Naive B cell (primary cell): ENCODE measurements around the gene NPSR1. TPM values are rescaled to one million over a fixed set of nuclear protein-coding genes. Genes with fewer than 3 reads are reported as not detected.

Experiments
- ATAC-seq, 2 donors: fragments of 150-1000 bp; cut with Tn5 transposase; 2 replicates each; pipeline ENCODE4 v1.10.0; 2021; ENCODE audit warnings: low read depth in 2 of 2, mild to moderate bottlenecking in 2 of 2, moderate library complexity in 2 of 2
- DNase-seq: peaks from one replicate; pipeline ENCODE4 v3.0.0; 2022
- H3K27ac Mint-ChIP-seq, 6 donors: one replicate each; pipeline ENCODE4 v1.8.0; 2020 to 2022; ENCODE audit warnings: mild to moderate bottlenecking in 6 of 6, mixed read lengths in 6 of 6, moderate library complexity in 5 of 6, inconsistent platforms in 2 of 6
- H3K27me3 Mint-ChIP-seq, 3 donors: one replicate each; pipeline ENCODE4 v1.8.0; 2021 to 2022; ENCODE audit warnings: mixed read lengths in 3 of 3, mild to moderate bottlenecking in 1 of 3
- H3K36me3 Mint-ChIP-seq, 2 donors: one replicate each; pipeline ENCODE4 v1.8.0; 2020 to 2022; ENCODE audit warnings: mixed read lengths in 2 of 2, inconsistent platforms in 1 of 2, mild to moderate bottlenecking in 1 of 2
- H3K4me1 Mint-ChIP-seq, 3 donors: one replicate each; pipeline ENCODE4 v1.8.0; 2020 to 2022; ENCODE audit warnings: mixed read lengths in 3 of 3, inconsistent platforms in 1 of 3, mild to moderate bottlenecking in 1 of 3, moderate library complexity in 1 of 3
- H3K4me3 Mint-ChIP-seq, 8 donors: one replicate each; pipeline ENCODE4 v1.8.0; 2020 to 2022; ENCODE audit warnings: mild to moderate bottlenecking in 8 of 8, mixed read lengths in 8 of 8, moderate library complexity in 8 of 8, inconsistent platforms in 2 of 8
- H3K9me3 Mint-ChIP-seq, 7 donors: one replicate each; pipeline ENCODE4 v1.8.0; 2020 to 2022; ENCODE audit warnings: mixed read lengths in 7 of 7, mild to moderate bottlenecking in 5 of 7, inconsistent platforms in 2 of 7, moderate library complexity in 1 of 7
- polyA plus RNA-seq, 6 donors: library from polyadenylated mRNA; unstranded; fragments of 300-500 nt; fragmentation: Illumina TruSeq; gene quantifications; one replicate each; pipeline ENCODE4 v1.2.3, GENCODE V29; 2021; ENCODE audit warnings: low read depth in 6 of 6

NPSR1 gene
- polyA plus RNA-seq, 6 donors from 2014 or later, result not detected

DNA sequence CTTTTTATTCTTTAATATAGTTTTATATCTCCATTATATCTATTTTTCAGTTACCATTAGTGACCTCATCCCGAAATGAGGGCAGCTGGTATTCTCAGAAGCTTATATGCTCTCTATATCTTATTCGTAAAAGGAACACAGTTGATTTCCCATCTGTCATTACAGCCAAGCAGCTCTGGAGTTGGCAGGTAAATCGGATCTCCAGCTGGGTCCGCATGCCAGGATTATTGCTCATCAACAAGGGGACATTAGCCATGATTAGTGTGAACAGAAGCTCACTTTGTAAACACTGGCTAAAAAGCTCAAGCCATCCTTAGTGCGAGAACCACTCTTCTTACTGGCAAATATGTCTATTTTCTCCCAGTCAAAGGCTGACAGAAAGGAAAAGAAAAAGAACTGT lies 180.3 kb downstream of the NPSR1 start:
- peaks cover 0 to 11% (median 0%) of the 10 kb centered on the region in 3 donors for H3K27me3 Mint-ChIP-seq
- peaks cover 0 to 9% (median 4%) of the 10 kb centered on the region in 7 donors for H3K9me3 Mint-ChIP-seq
- H3K27ac Mint-ChIP-seq, result no peak overlapping the region
- H3K4me3 Mint-ChIP-seq, result no peak overlapping the region
- DNase-seq, result no peak
- no peak for ATAC-seq
- H3K36me3 Mint-ChIP-seq, result no peaks in the 10 kb centered on the region
- H3K4me1 Mint-ChIP-seq, result no peaks in the 10 kb centered on the region

DNA sequence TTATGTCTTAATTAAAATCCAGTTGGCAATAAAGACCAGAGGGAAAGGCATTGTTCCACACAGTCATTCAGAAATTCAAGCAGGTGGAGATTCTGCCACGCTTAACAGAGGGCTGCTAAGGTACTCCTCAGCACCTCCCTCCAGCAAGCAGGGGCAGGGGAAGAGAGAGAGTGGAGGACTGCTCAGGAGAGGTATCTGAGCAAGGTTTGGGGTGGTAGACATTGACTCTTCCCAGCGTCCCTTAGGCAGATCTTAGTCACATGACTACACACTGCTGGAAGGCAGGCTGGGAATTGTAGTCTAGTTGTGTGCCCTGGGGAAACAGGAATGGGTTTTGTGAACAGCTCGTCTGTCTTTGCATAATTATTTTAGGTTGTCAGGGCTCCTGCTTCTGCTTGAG lies 181.6 kb downstream of the NPSR1 start:
- H3K27me3 Mint-ChIP-seq, result peaks cover 0 to 11% (median 0%) of the 10 kb centered on the region in 3 donors
- H3K9me3 Mint-ChIP-seq, result peaks cover 0 to 17% (median 6%) of the 10 kb centered on the region in 7 donors
- no peak overlapping the region for H3K27ac Mint-ChIP-seq
- no peak overlapping the region for H3K4me3 Mint-ChIP-seq
- peaks cover 0 to 5% of the 10 kb centered on the region in 2 donors for H3K36me3 Mint-ChIP-seq
- DNase-seq, result no peak
- no peaks in the 10 kb centered on the region for H3K4me1 Mint-ChIP-seq
- ATAC-seq, result no peak

DNA sequence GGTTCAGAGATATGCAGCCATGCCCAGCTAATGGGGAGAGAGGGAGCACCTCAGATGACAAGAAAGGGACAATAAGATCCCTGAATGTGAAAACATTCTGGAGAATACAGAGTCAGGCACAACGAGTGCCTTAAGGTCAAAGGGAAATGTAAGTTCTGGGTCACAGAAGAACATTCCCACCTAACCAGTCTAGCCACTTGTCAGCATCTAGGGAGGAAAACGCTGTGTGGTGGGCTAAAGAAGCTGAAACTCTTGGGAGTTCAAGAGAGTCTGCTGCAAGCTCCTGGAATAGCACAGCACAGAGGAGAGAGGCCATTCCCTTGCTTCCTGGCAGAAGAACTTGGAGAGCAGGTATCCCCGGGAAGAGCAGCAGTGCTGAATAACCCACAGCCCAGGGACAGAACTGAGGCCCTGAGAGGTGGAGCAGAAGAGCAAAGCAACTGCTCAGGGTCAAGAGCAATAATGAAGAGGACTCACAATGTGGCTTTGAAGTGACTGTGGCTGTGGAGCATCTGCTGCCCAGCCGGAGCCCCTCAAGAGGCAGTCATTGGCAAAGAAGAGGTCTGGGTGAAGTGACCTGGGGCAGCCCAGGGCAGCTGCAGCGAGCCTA lies 182.3 kb downstream of the NPSR1 start:
- no peak overlapping the region for H3K4me3 Mint-ChIP-seq
- H3K4me1 Mint-ChIP-seq, result no peaks in the 10 kb centered on the region
- peak overlapping the region in 1 of 6 donors; percentile 70 for H3K27ac Mint-ChIP-seq
- peaks cover 0 to 17% (median 5%) of the 10 kb centered on the region in 7 donors for H3K9me3 Mint-ChIP-seq
- no peak for DNase-seq
- peaks cover 0 to 5% of the 10 kb centered on the region in 2 donors for H3K36me3 Mint-ChIP-seq
- peaks cover 0 to 7% (median 4%) of the 10 kb centered on the region in 3 donors for H3K27me3 Mint-ChIP-seq
- ATAC-seq, result no peak

DNA sequence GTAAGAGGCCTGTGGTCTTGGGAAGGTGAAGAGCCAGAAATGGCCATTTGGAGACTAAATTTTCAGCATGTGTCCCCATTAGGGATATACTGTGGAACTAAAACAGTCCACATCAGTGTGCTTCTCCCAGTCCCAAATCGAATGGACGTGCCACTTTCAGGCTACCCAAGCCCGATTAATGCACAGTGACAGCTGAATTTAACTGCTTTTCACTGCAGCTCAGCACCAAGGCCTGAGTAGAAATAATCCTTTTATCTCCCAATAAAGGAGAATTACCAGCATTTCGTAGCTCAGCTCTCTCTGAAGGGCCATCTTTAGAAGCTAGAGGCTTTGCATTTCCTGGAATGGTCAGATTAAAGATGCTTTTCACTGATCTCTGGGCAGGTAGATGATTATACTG lies 183.3 kb downstream of the NPSR1 start:
- no peak overlapping the region for H3K27ac Mint-ChIP-seq
- ATAC-seq, result no peak

DNA sequence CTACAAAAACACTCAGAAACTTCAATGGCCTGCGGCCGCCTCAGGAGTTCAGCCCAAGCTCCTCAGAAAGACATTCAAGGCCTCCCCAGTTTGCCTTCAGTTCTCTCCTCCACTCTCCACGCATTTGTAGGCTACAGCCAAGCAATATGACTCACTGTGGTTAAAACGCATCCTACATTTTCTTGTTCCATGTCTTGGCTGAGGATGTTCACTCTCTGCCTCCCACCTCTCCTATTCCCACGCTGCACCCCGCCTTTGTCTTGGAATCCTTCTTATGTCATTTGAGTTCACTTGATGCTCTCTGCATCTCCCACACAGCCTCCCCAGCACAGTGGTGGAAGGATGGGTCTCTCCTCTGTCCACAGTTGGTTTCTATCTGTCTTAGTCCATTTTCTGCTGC lies 184.8 kb downstream of the NPSR1 start:
- no peaks in the 10 kb centered on the region for H3K4me1 Mint-ChIP-seq
- H3K9me3 Mint-ChIP-seq, result peaks cover 0 to 17% (median 7%) of the 10 kb centered on the region in 7 donors
- DNase-seq (no peak), ATAC-seq (no peak)
- H3K27me3 Mint-ChIP-seq, result peaks cover under 1 to 8% (median 6%) of the 10 kb centered on the region in 3 donors
- H3K4me3 Mint-ChIP-seq, result no peak overlapping the region
- no peak overlapping the region for H3K27ac Mint-ChIP-seq
- peaks cover 0 to 5% of the 10 kb centered on the region in 2 donors for H3K36me3 Mint-ChIP-seq

More for the DNA sequence above, 183.3 kb downstream of the NPSR1 start:
- H3K36me3 Mint-ChIP-seq, result peaks cover 0 to 5% of the 10 kb centered on the region in 2 donors
- H3K27me3 Mint-ChIP-seq, result peaks cover 0 to 8% (median 6%) of the 10 kb centered on the region in 3 donors
- no peak for DNase-seq
- H3K4me1 Mint-ChIP-seq, result no peaks in the 10 kb centered on the region
- H3K4me3 Mint-ChIP-seq, result no peak overlapping the region
- peaks cover 0 to 17% (median 5%) of the 10 kb centered on the region in 7 donors for H3K9me3 Mint-ChIP-seq

DNA sequence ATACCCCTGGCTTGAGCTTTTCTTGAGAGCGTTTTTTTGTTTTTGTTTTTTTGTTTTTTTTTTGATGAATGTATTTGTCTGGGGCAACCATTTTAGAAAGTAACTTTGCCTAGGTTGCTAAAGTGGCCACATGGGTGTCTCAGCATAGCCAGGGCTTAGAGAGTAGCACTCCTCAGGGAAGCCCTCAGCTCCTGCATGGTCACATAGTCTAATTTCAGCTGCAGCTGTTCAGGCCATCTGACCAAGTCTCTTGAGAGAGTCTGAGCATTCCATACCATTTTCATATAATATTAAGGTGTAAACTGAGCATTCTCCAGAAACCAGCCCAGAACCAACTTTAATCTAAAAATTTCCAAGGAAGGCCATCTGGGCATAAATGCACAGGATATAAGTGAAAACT lies 186.4 kb downstream of the NPSR1 start:
- peaks cover 0 to 17% (median 6%) of the 10 kb centered on the region in 7 donors for H3K9me3 Mint-ChIP-seq
- H3K4me1 Mint-ChIP-seq, result no peaks in the 10 kb centered on the region
- no peak for ATAC-seq
- H3K27ac Mint-ChIP-seq, result no peak overlapping the region
- no peak overlapping the region for H3K4me3 Mint-ChIP-seq
- H3K27me3 Mint-ChIP-seq, result peaks cover 6 to 14% (median 8%) of the 10 kb centered on the region in 3 donors
- no peak for DNase-seq
- H3K36me3 Mint-ChIP-seq, result peaks cover 0 to 5% of the 10 kb centered on the region in 2 donors

DNA sequence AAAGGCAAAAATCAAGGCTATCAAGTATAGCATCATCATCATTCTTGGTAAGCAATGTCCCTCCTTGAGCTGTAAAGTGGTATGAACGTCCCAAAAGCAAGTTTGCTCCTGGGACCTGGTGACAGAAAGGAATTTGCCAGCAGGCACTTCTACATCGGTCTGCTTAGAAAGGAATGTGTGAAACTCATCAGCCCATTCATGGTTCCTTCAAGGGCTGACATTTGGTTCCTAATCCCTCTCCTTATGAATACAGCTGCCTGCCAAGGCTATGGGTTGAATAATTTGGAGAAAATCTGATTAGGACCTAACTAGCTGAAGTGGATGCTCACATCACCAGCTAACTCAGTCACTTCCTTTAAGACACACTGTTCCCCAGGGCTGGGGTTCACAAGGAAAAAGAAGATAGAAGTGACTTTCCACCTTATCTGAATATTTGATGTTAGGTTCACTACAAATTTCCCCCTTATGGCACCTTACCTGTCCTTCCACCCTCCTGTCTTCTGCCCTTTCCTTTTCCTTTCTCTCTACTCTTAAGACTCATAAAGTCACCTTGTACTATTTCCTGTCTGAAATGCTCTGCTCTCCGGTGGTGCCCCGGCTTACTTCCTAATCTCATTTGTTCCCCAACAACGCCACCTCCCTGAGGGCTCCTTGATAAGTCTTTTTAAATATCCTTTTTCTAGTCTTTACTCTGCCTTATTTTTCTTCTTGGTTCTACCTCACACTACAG lies 187.1 kb downstream of the NPSR1 start:
- no peak overlapping the region for H3K27ac Mint-ChIP-seq
- H3K27me3 Mint-ChIP-seq, result peaks cover 6 to 14% (median 8%) of the 10 kb centered on the region in 3 donors
- no peaks in the 10 kb centered on the region for H3K4me1 Mint-ChIP-seq
- peaks cover 0 to 5% of the 10 kb centered on the region in 2 donors for H3K36me3 Mint-ChIP-seq
- DNase-seq (no peak), ATAC-seq (no peak)
- H3K9me3 Mint-ChIP-seq, result peaks cover 0 to 17% (median 6%) of the 10 kb centered on the region in 7 donors
- H3K4me3 Mint-ChIP-seq, result no peak overlapping the region

DNA sequence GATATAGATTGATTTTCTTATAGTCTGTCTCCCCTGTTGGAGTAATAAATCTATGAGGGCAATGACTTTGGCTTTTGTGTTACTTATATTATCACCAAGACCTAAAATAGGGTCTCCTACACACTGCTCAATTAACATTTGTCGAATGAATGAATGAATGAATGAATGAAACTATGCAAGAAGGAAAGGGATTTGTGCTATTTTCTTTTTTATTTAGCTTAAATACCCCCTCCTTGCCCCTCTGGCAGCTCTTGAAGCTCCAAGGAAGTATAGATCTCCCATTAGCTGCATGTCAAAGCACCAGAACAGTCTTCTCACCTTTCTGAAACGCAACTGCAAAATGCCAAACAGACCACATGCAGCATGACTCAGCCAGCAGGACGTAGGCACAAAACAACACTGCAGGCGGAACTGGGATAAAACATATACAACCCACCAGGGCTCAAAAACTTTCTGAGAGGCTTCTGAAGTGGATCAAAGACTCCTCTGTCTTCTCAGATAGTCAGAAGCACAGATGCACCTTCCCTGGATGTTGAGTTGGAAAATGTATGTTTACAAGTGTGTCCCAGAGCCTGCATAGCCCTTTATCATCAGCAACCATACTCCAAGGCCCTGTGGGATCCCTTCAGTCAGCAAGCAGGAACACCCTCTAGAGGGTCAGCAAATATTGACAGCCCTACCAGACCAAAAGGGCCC lies 187.8 kb downstream of the NPSR1 start:
- Mint-ChIP-seq H3K4me1 (no peaks in the 10 kb centered on the region), H3K27me3 (peaks cover 9 to 14% (median 14%) of the 10 kb centered on the region in 3 donors)

DNA sequence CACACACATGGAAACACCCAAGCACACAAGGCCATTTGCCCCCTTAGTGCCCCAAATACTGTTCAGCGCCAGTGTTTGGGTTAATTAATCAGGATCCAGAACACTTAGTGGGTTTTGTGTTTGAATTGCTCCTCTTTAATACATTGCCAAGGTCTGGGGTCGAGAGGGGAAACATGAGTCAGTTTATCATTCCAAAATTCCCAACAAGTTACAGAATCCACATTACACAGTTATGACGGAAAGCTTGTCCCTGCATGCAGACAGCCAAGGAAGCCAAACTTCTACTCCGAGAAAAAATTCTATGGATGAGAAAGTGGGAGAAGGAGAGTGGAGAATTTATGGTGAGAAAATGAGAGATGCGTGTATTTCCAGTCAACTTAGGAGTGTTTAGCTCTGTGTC lies 189.0 kb downstream of the NPSR1 start:
- peaks cover 12 to 17% (median 14%) of the 10 kb centered on the region in 3 donors for H3K27me3 Mint-ChIP-seq
- H3K9me3 Mint-ChIP-seq, result peaks cover 0 to 17% (median 6%) of the 10 kb centered on the region in 7 donors
- H3K4me3 Mint-ChIP-seq, result no peak overlapping the region
- H3K27ac Mint-ChIP-seq, result no peak overlapping the region
- H3K4me1 Mint-ChIP-seq, result no peaks in the 10 kb centered on the region
- peaks cover 0 to 5% of the 10 kb centered on the region in 2 donors for H3K36me3 Mint-ChIP-seq
- DNase-seq, result no peak
- ATAC-seq, result no peak

More for the DNA sequence above, 187.8 kb downstream of the NPSR1 start:
- Mint-ChIP-seq H3K4me3 (peak overlapping the region in 1 of 8 donors; percentile 18), H3K36me3 (peaks cover 0 to 5% of the 10 kb centered on the region in 2 donors), H3K27ac (no peak overlapping the region), H3K9me3 (peaks cover 0 to 17% (median 6%) of the 10 kb centered on the region in 7 donors)
- DNase-seq (no peak), ATAC-seq (no peak)

DNA sequence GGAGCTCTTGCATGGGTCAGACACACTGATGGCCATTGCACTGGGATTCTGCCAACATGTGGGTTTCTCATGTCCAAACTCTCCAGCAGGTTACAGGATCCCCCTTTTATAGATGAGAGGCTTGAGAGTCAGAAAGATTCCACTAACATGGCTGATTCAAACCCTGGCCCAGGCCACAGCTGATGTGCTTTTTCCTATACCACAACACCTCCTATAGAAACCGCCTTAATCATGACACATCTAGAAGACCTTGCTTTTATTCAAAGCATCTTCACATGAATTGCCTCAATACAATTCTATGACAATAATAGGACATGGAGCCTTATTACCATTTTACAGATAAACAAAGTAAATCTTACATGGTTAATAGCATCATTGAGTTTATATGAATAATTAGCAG lies 190.7 kb downstream of the NPSR1 start:
- peaks cover 6 to 17% (median 14%) of the 10 kb centered on the region in 3 donors for H3K27me3 Mint-ChIP-seq
- no peak overlapping the region for H3K27ac Mint-ChIP-seq
- H3K36me3 Mint-ChIP-seq, result peaks cover 0 to 5% of the 10 kb centered on the region in 2 donors
- DNase-seq (no peak), ATAC-seq (no peak)
- peaks cover 0 to 8% (median 6%) of the 10 kb centered on the region in 7 donors for H3K9me3 Mint-ChIP-seq
- no peak overlapping the region for H3K4me3 Mint-ChIP-seq
- no peaks in the 10 kb centered on the region for H3K4me1 Mint-ChIP-seq

DNA sequence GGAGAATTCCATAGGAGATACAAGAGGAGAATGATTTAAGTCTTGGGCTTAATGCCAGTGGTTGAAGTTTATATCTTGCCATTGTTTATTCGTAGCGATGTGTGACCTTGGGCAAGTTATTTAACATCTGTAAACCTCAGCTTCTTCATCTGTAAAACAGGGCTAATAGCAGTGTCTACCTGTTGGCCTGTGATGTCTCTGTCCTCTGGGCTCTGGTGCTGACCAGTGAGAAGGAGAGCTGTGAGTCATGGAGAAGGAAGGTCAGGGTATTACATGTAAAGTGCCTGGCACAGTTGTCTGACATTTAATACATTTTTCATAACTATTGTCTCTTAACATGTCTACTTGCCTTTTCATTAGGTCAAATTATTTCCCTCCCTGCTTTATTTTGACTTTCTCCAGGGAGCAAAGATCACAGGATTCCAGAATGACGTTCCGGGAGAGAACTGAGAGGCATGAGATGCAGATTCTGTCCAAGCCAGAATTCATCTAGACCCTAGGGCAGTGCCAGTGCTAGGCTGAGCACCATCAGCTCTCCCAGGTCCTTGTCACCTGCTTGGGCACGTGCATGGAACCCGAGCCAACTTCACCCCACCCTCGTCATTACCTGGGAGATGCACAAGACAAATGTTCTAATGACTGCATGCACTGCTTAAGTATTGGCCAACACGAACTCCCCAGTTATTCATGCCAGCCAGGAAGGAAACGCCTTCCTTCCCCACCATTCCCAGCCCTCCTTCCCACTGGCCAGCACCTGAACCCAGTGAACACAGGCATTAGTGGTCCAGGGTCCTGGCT lies 191.3 kb downstream of the NPSR1 start:
- Mint-ChIP-seq H3K9me3 (peaks cover 0 to 8% (median 4%) of the 10 kb centered on the region in 7 donors), H3K4me1 (no peaks in the 10 kb centered on the region), H3K27me3 (peaks cover 6 to 17% (median 14%) of the 10 kb centered on the region in 3 donors)

DNA sequence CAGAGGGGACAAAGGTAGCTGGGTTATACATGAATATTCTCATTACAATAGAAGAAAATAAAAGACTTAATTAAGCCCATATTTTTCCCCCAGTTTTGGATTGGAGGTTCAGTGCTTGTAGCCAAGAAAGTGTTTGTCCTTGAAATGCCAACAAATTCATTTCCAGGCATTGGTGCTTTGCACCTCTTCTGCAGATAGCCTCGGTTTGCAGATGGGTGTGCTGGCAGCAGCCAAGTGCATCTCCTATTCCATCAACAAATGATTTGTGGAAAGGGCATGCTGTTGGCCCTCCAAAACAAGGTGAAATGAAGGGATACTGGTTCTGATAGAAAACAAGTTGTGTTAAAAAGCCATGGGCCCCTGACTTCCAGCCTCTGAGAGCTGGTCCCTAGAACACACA lies 192.0 kb downstream of the NPSR1 start:
- no peak for DNase-seq
- no peak for ATAC-seq
- Mint-ChIP-seq H3K27ac (no peak overlapping the region), H3K36me3 (no peaks in the 10 kb centered on the region), H3K4me1 (no peaks in the 10 kb centered on the region), H3K4me3 (no peak overlapping the region), H3K9me3 (peaks cover 0 to 10% (median 4%) of the 10 kb centered on the region in 7 donors), H3K27me3 (peaks cover 6 to 16% (median 14%) of the 10 kb centered on the region in 3 donors)

More for the DNA sequence above, 191.3 kb downstream of the NPSR1 start:
- no peaks in the 10 kb centered on the region for H3K36me3 Mint-ChIP-seq
- DNase-seq (no peak), ATAC-seq (no peak)
- H3K4me3 Mint-ChIP-seq, result no peak overlapping the region
- no peak overlapping the region for H3K27ac Mint-ChIP-seq

DNA sequence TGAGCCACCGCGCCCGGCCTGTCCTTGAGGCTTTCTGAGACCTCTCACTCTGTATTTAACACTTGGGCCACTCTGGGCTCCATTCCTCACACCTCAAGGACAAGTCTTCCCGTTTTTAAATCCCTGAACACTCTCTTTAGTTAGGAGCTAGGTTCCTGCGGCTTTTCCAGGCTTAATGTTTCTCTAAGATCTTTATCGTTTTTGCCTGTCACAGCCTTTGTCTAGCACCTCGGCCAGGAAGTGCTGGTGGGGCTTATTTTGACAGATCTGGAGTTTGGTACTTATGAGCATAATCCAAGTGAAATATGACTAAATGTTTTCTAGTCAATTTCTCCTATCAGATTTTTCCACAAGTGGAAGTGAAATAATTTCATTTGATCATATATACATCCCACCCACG lies 192.7 kb downstream of the NPSR1 start:
- Mint-ChIP-seq H3K9me3 (peaks cover 0 to 10% (median 4%) of the 10 kb centered on the region in 7 donors), H3K36me3 (no peaks in the 10 kb centered on the region), H3K4me3 (no peak overlapping the region), H3K27ac (no peak overlapping the region), H3K27me3 (peaks cover 6 to 14% (median 9%) of the 10 kb centered on the region in 3 donors), H3K4me1 (no peaks in the 10 kb centered on the region)
- no peak for ATAC-seq
- no peak for DNase-seq
